Activated CD4-positive, CD25-positive, alpha-beta regulatory T cell (primary cell): Measurements from ENCODE around the gene RAP1GAP.
"Not testable (repeated sequence)": the region's sequence is repeated elsewhere in the genome, so short reads cannot be mapped to it uniquely, and the experiment has no call there.

Source experiments
- DNase-seq, 4 experiments: peaks; one replicate each; lab custom pipeline; 2025; lab: John Stamatoyannopoulos, UW

The RAP1GAP gene

GRCh38 chr1:21677168-21677567, 8.0 kb upstream of the RAP1GAP start:
- DNase-seq = no peak

GRCh38 chr1:21674957-21675356, 5.8 kb upstream of the RAP1GAP start:
- no peak for DNase-seq

- not testable (repeated sequence) for DNase-seq
Observed at GRCh38 chr1:21673853-21674252, 4.7 kb upstream of the RAP1GAP start.

GRCh38 chr1:21673277-21673780, 4.2 kb upstream of the RAP1GAP start:
- DNase-seq = no peak

- no peak for DNase-seq
Observed at GRCh38 chr1:21672478-21673276, 3.5 kb upstream of the RAP1GAP start.

- no peak for DNase-seq
Observed at GRCh38 chr1:21671915-21672314, 2.8 kb upstream of the RAP1GAP start.

GRCh38 chr1:21670956-21671902, 2.1 kb upstream of the RAP1GAP start:
- no peak for DNase-seq

- DNase-seq = no peak
Observed at GRCh38 chr1:21670059-21670881, 1.1 kb upstream of the RAP1GAP start.

GRCh38 chr1:21668951-21669257, 253 bp downstream of the RAP1GAP start:
- no peak for DNase-seq

- DNase-seq = no peak
Observed at GRCh38 chr1:21668232-21668950, 766 bp downstream of the RAP1GAP start.

GRCh38 chr1:21667348-21668231, 1.6 kb downstream of the RAP1GAP start:
- DNase-seq = no peak

GRCh38 chr1:21666576-21667320, 2.4 kb downstream of the RAP1GAP start:
- no peak for DNase-seq

GRCh38 chr1:21665711-21666575, 3.2 kb downstream of the RAP1GAP start:
- DNase-seq = no peak

- no peak for DNase-seq
Observed at GRCh38 chr1:21664806-21665588, 4.2 kb downstream of the RAP1GAP start.

- DNase-seq = no peak
Observed at GRCh38 chr1:21663951-21664805, 5.0 kb downstream of the RAP1GAP start.

- DNase-seq = no peak
Observed at GRCh38 chr1:21663248-21663950, 5.8 kb downstream of the RAP1GAP start.
